ENCODE results near the gene CADM1.

- TF ChIP-seq, protein P1, sequence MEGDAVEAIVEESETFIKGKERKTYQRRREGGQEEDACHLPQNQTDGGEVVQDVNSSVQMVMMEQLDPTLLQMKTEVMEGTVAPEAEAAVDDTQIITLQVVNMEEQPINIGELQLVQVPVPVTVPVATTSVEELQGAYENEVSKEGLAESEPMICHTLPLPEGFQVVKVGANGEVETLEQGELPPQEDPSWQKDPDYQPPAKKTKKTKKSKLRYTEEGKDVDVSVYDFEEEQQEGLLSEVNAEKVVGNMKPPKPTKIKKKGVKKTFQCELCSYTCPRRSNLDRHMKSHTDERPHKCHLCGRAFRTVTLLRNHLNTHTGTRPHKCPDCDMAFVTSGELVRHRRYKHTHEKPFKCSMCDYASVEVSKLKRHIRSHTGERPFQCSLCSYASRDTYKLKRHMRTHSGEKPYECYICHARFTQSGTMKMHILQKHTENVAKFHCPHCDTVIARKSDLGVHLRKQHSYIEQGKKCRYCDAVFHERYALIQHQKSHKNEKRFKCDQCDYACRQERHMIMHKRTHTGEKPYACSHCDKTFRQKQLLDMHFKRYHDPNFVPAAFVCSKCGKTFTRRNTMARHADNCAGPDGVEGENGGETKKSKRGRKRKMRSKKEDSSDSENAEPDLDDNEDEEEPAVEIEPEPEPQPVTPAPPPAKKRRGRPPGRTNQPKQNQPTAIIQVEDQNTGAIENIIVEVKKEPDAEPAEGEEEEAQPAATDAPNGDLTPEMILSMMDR (conservative IDR thresholded peaks at IDR 0.05 in 1 of 2, IDR thresholded peaks at IDR 0.05 in 1 of 2; ENCODE audit: extremely low read depth in 1 of 2, insufficient read depth in 1 of 2, low read depth in 1 of 2, low read length in 2 of 2) = no peak
- no peak for TF ChIP-seq EZH2 (IDR thresholded peaks at IDR 0.05; ENCODE audit: borderline replicate concordance, low read length)
Measured at GRCh38 chr11:115421352-115421991, 82.7 kb downstream of the CADM1 start.
